K562 (cell line): ENCODE results near the gene AIFM1. TPM values are rescaled to one million over a fixed set of nuclear protein-coding genes. Genes with fewer than 3 reads are reported as not detected.

Source experiments
- ARID1B ChIP-seq: fragments of 450-650 bp; IDR thresholded peaks from 2 replicates; pipeline ENCODE4 v1.6.1; 2016; ENCODE audit warnings: antibody characterized with exemption, mild to moderate bottlenecking, inconsistent platforms
- BRD9 ChIP-seq: fragments of 450-650 bp; IDR thresholded peaks from 2 replicates; pipeline ENCODE4 v1.6.1; 2018; ENCODE audit warnings: low read depth; ENCODE audit not compliant: partially characterized antibody
- GATAD2A ChIP-seq: fragments of 450-650 bp; IDR thresholded peaks from 2 replicates; pipeline ENCODE4 v1.6.1; 2017
- GTF2A2 ChIP-seq: IDR thresholded peaks from 2 replicates; pipeline ENCODE4 v1.6.1; 2016; ENCODE audit warnings: mild to moderate bottlenecking, missing genetic modification characterization, missing compliant biosample characterization
- HDAC1 ChIP-seq, 2 experiments: fragments of 450-650 bp; IDR thresholded peaks; 2 replicates each; pipeline ENCODE4 v1.6.1; 2016 to 2017; ENCODE audit warnings: inconsistent platforms in 1 of 2, mild to moderate bottlenecking in 1 of 2, moderate library complexity in 1 of 2
- HMBOX1 ChIP-seq: sonication (generic); IDR thresholded peaks from 2 replicates; pipeline ENCODE4 v1.6.1; 2016
- MTA3 ChIP-seq: fragments of 450-650 bp; formaldehyde crosslinking; IDR thresholded peaks from 2 replicates; pipeline ENCODE4 v1.6.1; 2017; ENCODE audit warnings: mild to moderate bottlenecking, borderline replicate concordance
- POLR2A ChIP-seq: fragments of 450-650 bp; conservative IDR thresholded peaks from 2 replicates; pipeline ENCODE4 v1.6.1; 2016
- RBM15 ChIP-seq: fragments of 200-400 bp; formaldehyde crosslinking; IDR thresholded peaks from 2 replicates; pipeline ENCODE4 v1.6.1; 2018; ENCODE audit warnings: mild to moderate bottlenecking, low read length, moderate library complexity; ENCODE audit not compliant: insufficient read depth
- SLC30A9 ChIP-seq: fragments of 250-450 bp; sonication (Bioruptor Pico); IDR thresholded peaks from 2 replicates; pipeline ENCODE4 v1.8.0; 2022; ENCODE audit warnings: mild to moderate bottlenecking, moderate library complexity
- SMAD4 ChIP-seq: fragments of 250-450 bp; sonication (Bioruptor Pico); conservative IDR thresholded peaks from 2 replicates; pipeline ENCODE4 v1.8.0; 2021; ENCODE audit warnings: inconsistent platforms, mild to moderate bottlenecking, moderate library complexity
- SMC3 ChIP-seq: conservative IDR thresholded peaks from 2 replicates; pipeline ENCODE4 v1.6.1; 2011; ENCODE audit warnings: low read depth, low read length, improper control_type of control experiment; ENCODE audit not compliant: insufficient read depth
- SRF ChIP-seq, 2 experiments: fragments of 250-450, 450-650 bp in 1 of 2; sonication (Bioruptor Pico) in 1 of 2; sonication (generic) in 1 of 2; formaldehyde crosslinking; IDR thresholded peaks; 2 replicates each; pipeline versions ENCODE4 v1.5.0 to v1.5.1; 2020 to 2022; ENCODE audit warnings: mild to moderate bottlenecking in 1 of 2, missing genetic modification reagents in 1 of 2
- TCF3 ChIP-seq: sonication (generic); formaldehyde crosslinking; IDR thresholded peaks from 2 replicates; pipeline ENCODE4 v1.4.0; 2020; ENCODE audit warnings: mild to moderate bottlenecking, missing genetic modification reagents
- TEAD1 ChIP-seq, 2 experiments: fragments of 450-650 bp in 1 of 2; sonication (generic) in 1 of 2; formaldehyde crosslinking; IDR thresholded peaks; 2 replicates each; pipeline versions ENCODE4 v1.4.0 to v1.8.0; 2020 to 2022; ENCODE audit warnings: mild to moderate bottlenecking in 2 of 2, missing genetic modification reagents in 1 of 2
- THAP7 ChIP-seq: fragments of 250-450 bp; sonication (Bioruptor Pico); IDR thresholded peaks from 2 replicates; pipeline ENCODE4 v1.5.0; 2021
- U2AF1 ChIP-seq: fragments of 200-400 bp; formaldehyde crosslinking; optimal IDR thresholded peaks from 2 replicates; pipeline ENCODE3; 2017; ENCODE audit warnings: mild to moderate bottlenecking, low read depth, low read length, moderate library complexity
- ZBTB26 ChIP-seq: fragments of 450-650 bp; formaldehyde crosslinking; IDR thresholded peaks from 2 replicates; pipeline ENCODE4 v1.4.0; 2022; ENCODE audit warnings: missing genetic modification characterization
- ZFPM2 ChIP-seq: fragments of 250-450 bp; sonication (Bioruptor Pico); IDR thresholded peaks from 2 replicates; pipeline ENCODE4 v1.5.1; 2022; ENCODE audit warnings: mild to moderate bottlenecking
- ZKSCAN1 ChIP-seq: fragments of 150-350 bp; IDR thresholded peaks from 2 replicates; pipeline ENCODE4 v1.6.1; 2016; ENCODE audit warnings: low read depth, low read length
- ZNF197 ChIP-seq: fragments of 200-800 bp; sonication (Bioruptor generic); IDR thresholded peaks from 2 replicates; pipeline ENCODE4 v1.6.1; 2016; ENCODE audit warnings: low read depth, missing genetic modification characterization, missing compliant biosample characterization
- ZNF431 ChIP-seq: sonication (generic); formaldehyde crosslinking; IDR thresholded peaks from 2 replicates; pipeline ENCODE4 v1.8.0; 2022; ENCODE audit warnings: mild to moderate bottlenecking, missing genetic modification reagents
- ZNF436 ChIP-seq: fragments of 250-450, 450-650 bp; sonication (Bioruptor Pico); formaldehyde crosslinking; IDR thresholded peaks from 2 replicates; pipeline ENCODE4 v1.7.0; 2020; ENCODE audit warnings: mild to moderate bottlenecking
- polyA plus RNA-seq, 8 experiments: library from polyadenylated mRNA; depleted of rRNA in 4 of 8; stranded (reverse) in 5 of 8; unstranded in 3 of 8; fragments of >200 nt; fragmentation: Nextera tagmentation in 2 of 8; fragmentation: Illumina TruSeq in 1 of 8; extraction: Ambion mirVana in 2 of 8; extraction: Trizol in 1 of 8; gene quantifications; 2 replicates each; pipeline versions ENCODE4 v1.2.1 to v1.2.3, GENCODE V29; 2011 to 2014; ENCODE audit warnings: inconsistent platforms in 1 of 8, missing spikeins in 1 of 8
- total RNA-seq, 7 experiments: library from RNA; depleted of rRNA in 6 of 7; stranded (reverse); fragments of >200 nt in 6 of 7; fragmentation: Illumina TruSeq in 2 of 7; extraction: Trizol in 2 of 7; gene quantifications; 2 replicates each; pipeline versions ENCODE4 v1.2.1 to v1.2.3, GENCODE V29; 2011 to 2021; ENCODE audit warnings: low replicate concordance in 1 of 7
- TF ChIP-seq, protein P1 (sequence below): fragments of 250-450 bp; sonication (Bioruptor Pico); IDR thresholded peaks from 2 replicates; pipeline ENCODE4 v1.8.0; 2022; ENCODE audit warnings: moderate library complexity, mild to moderate bottlenecking, inconsistent platforms
- TF ChIP-seq, protein P2 (sequence below): fragments of 450-650 bp; IDR thresholded peaks from 2 replicates; pipeline ENCODE4 v1.6.1; 2016; ENCODE audit warnings: mild to moderate bottlenecking

Gene AIFM1
- total and polyA plus RNA-seq, 9 of the 15 experiments (the other 6 are each of a cell fraction or from before 2014, with no cell fraction given), result 51.0 to 117 (median 91.2) TPM

GRCh38 chrX:130097507-130098209, 68.0 kb downstream of the AIFM1 start (continued):
- TF ChIP-seq ZNF436 (CRISPR knock-in tag) (no peak), SMC3 (no peak), ZBTB26 (CRISPR knock-in tag) (no peak), SLC30A9 (CRISPR knock-in tag) (no peak), TEAD1 (CRISPR knock-in tag; IDR thresholded peaks at IDR 0.05) (no peak), ZNF431 (CRISPR knock-in tag) (no peak), GTF2A2 (tag) (no peak), HDAC1 (IDR thresholded peaks at IDR 0.05) (no peak), ZFPM2 (CRISPR knock-in tag) (no peak), MTA3 (0 out of 2 replicates have a peak, but pooled peaks have one; percentile 58), ZNF197 (no peak), TCF3 (CRISPR knock-in tag) (peak; percentile 31), SRF (CRISPR knock-in tag; IDR thresholded peaks at IDR 0.05) (no peak), ZKSCAN1 (no peak), SMAD4 (CRISPR knock-in tag) (peak; percentile 62), GATAD2A (0 out of 2 replicates have a peak, but pooled peaks have one; percentile 30), RBM15 (no peak), HMBOX1 (no peak), U2AF1 (no peak), ARID1B (peak; percentile 43; the same call in 1 of the 2 replicates), POLR2A (no peak), BRD9 (no peak), THAP7 (CRISPR knock-in tag) (no peak)
- TF ChIP-seq, protein P1, sequence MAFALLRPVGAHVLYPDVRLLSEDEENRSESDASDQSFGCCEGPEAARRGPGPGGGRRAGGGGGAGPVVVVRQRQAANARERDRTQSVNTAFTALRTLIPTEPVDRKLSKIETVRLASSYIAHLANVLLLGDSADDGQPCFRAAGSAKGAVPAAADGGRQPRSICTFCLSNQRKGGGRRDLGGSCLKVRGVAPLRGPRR, result no peak
- TF ChIP-seq, protein P2, sequence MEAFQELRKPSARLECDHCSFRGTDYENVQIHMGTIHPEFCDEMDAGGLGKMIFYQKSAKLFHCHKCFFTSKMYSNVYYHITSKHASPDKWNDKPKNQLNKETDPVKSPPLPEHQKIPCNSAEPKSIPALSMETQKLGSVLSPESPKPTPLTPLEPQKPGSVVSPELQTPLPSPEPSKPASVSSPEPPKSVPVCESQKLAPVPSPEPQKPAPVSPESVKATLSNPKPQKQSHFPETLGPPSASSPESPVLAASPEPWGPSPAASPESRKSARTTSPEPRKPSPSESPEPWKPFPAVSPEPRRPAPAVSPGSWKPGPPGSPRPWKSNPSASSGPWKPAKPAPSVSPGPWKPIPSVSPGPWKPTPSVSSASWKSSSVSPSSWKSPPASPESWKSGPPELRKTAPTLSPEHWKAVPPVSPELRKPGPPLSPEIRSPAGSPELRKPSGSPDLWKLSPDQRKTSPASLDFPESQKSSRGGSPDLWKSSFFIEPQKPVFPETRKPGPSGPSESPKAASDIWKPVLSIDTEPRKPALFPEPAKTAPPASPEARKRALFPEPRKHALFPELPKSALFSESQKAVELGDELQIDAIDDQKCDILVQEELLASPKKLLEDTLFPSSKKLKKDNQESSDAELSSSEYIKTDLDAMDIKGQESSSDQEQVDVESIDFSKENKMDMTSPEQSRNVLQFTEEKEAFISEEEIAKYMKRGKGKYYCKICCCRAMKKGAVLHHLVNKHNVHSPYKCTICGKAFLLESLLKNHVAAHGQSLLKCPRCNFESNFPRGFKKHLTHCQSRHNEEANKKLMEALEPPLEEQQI, result no peak
